ENCODE data around the gene FOXRED1.
A peak's percentile ranks its signal among the peaks of the same experiment; 100 is the strongest.
"Not testable (repeated sequence)": the region's sequence is repeated elsewhere in the genome, so short reads cannot be mapped to it uniquely, and the experiment has no call there.

The FOXRED1 gene

GRCh38 chr11:126279191-126279590 lies 10.2 kb downstream of the FOXRED1 start:
- DNase-seq, result no peak

- DNase-seq, result no peak
Observed at GRCh38 chr11:126280595-126280994, 11.6 kb downstream of the FOXRED1 start.

GRCh38 chr11:126281245-126281644 lies 12.3 kb downstream of the FOXRED1 start:
- DNase-seq, result no peak

GRCh38 chr11:126281666-126282175 lies 12.8 kb downstream of the FOXRED1 start:
- no peak for DNase-seq

- no peak for DNase-seq
Observed at GRCh38 chr11:126282361-126282735, 13.4 kb downstream of the FOXRED1 start.

GRCh38 chr11:126282736-126283591 lies 14.0 kb downstream of the FOXRED1 start, which contains the start of gene TIRAP:
Gene TIRAP, plus strand, starts transcription at chr11:126283093. Its CDS starts 7,802 bp downstream, at chr11:126290895.
- peak; percentile 18 for DNase-seq

- peak; percentile 85 for DNase-seq
Observed at GRCh38 chr11:126284829-126285228, 15.9 kb downstream of the FOXRED1 start.

- DNase-seq, result no peak
Observed at GRCh38 chr11:126288237-126288636, 19.3 kb downstream of the FOXRED1 start.

- DNase-seq, result no peak
Observed at GRCh38 chr11:126290887-126291286, 21.9 kb downstream of the FOXRED1 start.

- no peak for DNase-seq
Observed at GRCh38 chr11:126293726-126294125, 24.8 kb downstream of the FOXRED1 start.

GRCh38 chr11:126297004-126297403 lies 28.1 kb downstream of the FOXRED1 start:
- no peak for DNase-seq

- peak; percentile 90 for DNase-seq
Observed at GRCh38 chr11:126303623-126304456, 34.9 kb downstream of the FOXRED1 start, which contains the start of gene DCPS. Gene DCPS, plus strand, starts transcription at chr11:126304060. Its CDS starts 21 bp downstream, at chr11:126304081.

- no peak for DNase-seq
Observed at GRCh38 chr11:126304457-126305075, 35.6 kb downstream of the FOXRED1 start.

GRCh38 chr11:126305699-126306098 lies 36.7 kb downstream of the FOXRED1 start:
- no peak for DNase-seq

- no peak for DNase-seq
Observed at GRCh38 chr11:126307706-126308105, 38.8 kb downstream of the FOXRED1 start.

GRCh38 chr11:126308271-126308671 lies 39.3 kb downstream of the FOXRED1 start:
- no peak for DNase-seq

- not testable (repeated sequence) for DNase-seq
Observed at GRCh38 chr11:126308771-126309170, 39.8 kb downstream of the FOXRED1 start.

GRCh38 chr11:126310200-126310991 lies 41.4 kb downstream of the FOXRED1 start:
- DNase-seq, result peak; percentile 20

- DNase-seq, result no peak
Observed at GRCh38 chr11:126310992-126311310, 42.0 kb downstream of the FOXRED1 start.

- DNase-seq, result no peak
Observed at GRCh38 chr11:126311401-126312291, 42.7 kb downstream of the FOXRED1 start.

- DNase-seq, result no peak
Observed at GRCh38 chr11:126312961-126313360, 44.0 kb downstream of the FOXRED1 start.

Measured in NCI-H226 (cell line).